ENCODE results near the gene RHOBTB3.

RHOBTB3 gene

DNA sequence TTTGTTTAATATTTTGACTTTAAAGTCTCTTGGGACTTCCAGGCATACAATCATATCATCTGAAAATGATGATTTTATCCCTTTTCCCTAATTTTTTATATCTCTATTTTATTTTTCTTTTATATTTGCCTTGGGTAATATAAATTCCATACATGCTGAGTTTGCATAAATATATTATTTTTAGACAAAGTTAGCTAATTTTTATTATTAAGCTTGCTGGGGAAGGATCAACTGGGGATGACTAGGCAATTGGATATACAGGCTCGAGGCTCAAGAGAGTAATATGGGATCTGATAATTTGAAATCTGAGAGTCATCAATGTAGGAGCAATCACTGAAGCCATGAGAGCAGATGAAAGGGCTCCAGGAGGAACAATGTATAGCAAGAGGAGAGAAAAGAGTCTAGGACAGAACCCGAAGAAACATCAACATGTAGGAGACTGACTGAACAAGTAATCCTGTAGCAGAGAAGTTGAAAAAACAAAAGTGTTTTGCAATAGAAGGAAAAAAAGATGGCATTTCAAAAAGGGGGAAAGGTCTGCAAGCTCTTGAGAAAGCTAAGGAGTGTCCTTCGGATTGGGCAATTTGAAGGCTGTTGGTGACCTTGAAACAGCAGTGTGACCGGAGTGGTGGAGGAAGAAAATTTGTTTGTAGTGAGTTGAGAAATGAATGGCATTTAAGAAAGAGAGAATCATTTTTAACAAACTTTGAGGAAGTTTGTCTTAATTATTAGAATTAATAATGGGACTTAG lies 17.0 kb upstream of the RHOBTB3 start:
- TF ChIP-seq, protein P1, sequence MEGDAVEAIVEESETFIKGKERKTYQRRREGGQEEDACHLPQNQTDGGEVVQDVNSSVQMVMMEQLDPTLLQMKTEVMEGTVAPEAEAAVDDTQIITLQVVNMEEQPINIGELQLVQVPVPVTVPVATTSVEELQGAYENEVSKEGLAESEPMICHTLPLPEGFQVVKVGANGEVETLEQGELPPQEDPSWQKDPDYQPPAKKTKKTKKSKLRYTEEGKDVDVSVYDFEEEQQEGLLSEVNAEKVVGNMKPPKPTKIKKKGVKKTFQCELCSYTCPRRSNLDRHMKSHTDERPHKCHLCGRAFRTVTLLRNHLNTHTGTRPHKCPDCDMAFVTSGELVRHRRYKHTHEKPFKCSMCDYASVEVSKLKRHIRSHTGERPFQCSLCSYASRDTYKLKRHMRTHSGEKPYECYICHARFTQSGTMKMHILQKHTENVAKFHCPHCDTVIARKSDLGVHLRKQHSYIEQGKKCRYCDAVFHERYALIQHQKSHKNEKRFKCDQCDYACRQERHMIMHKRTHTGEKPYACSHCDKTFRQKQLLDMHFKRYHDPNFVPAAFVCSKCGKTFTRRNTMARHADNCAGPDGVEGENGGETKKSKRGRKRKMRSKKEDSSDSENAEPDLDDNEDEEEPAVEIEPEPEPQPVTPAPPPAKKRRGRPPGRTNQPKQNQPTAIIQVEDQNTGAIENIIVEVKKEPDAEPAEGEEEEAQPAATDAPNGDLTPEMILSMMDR (IDR thresholded peaks at IDR 0.05; ENCODE audit: insufficient read depth, low read length, missing control alignments): no peak
- DNase-seq (ENCODE audit: low read depth, low spot score): no peak
- no peak overlapping the region for H3K4me3 ChIP-seq (ENCODE audit: low read depth, low read length)
- ChIA-PET CTCF (interaction anchor here (1.2 kb wide), 1 partner anchor 50 kb away, joined by 3 read pairs; no protein-coding TSS in a partner anchor), POLR2A (no interaction called here)

DNA sequence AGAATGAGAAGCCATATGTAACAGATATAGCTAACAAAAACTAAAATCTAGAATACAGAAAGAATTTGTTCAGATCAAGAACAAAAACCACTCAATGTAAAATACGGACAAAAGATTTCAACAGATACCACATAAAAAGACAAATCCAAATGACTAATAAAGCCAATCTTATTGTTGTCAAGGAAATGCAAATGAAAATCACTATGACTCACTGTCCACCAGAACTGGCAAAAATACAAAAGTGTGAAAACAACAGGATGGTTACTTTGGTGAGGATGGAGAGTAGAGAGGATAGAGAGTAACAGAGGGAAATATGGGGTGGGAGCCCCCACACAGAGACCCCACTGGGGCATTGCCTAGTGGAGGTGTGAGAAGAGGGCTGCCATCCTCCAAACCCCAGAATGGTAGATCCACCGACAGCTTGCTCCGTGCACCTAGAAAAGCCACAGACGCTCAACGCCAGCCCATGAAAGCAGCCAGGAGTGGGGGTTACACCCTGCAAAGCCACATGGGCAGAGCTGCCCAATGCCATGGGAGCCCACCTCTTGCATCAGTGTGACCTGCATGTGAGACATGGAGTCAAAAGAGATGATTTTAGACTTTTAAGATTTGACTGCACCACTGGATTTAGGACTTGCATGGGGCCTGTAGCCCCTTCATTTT lies 15.2 kb upstream of the RHOBTB3 start:
- TF ChIP-seq, protein P1 (IDR thresholded peaks at IDR 0.05; ENCODE audit: insufficient read depth, low read length, missing control alignments): no peak
- POLR2A ChIA-PET: no interaction called here
- no peak for DNase-seq (ENCODE audit: low read depth, low spot score)
- no peak overlapping the region for H3K4me3 ChIP-seq (ENCODE audit: low read depth, low read length)
- CTCF ChIA-PET: no interaction called here

DNA sequence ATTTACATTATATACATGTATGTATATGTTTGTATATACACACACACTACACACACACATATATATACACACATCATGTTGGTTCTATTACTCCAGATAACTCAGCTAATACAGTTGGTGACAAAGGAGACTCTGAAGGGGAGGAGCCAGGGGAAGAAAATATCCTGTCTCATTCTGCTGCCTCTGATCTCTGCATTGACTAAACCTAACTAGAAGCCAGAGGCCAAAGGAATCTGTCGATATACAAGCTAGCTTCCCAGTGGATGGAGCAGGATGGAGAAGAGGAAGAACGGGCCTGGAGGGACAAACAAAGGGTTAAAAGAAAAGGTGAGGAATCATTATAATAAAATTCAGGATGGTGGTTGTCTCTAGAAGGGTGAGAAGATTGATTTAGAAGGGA lies 13.7 kb upstream of the RHOBTB3 start:
- ChIA-PET CTCF (interaction anchor here (0.7 to 1.4 kb wide), 2 partner anchors 53 to 129 kb away, joined by 3 to 4 read pairs; no protein-coding TSS in a partner anchor), POLR2A (no interaction called here)
- H3K4me3 ChIP-seq (ENCODE audit: low read depth, low read length): no peak overlapping the region
- DNase-seq (ENCODE audit: low read depth, low spot score): no peak
- TF ChIP-seq, protein P1 (IDR thresholded peaks at IDR 0.05; ENCODE audit: insufficient read depth, low read length, missing control alignments): no peak

DNA sequence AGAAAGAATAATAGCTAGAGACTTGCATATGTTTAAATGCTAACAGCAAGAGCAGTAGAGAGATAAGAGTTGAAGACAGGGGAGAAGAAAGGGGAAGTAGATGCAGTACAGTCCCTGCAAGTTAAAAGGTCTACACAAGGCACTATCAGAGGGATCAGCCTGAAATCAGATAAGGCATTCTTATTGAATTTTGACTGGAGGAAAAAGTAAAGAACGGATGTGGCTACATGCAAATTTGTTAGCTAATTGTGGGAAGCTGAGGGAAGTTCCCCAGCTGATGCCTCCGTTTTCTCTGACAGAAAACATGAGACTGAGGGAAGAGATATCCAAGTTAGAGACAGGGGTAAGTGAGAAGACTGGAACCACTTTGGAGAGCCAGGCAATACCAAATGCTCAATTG lies 12.9 kb upstream of the RHOBTB3 start:
- TF ChIP-seq, protein P1 (IDR thresholded peaks at IDR 0.05; ENCODE audit: insufficient read depth, low read length, missing control alignments): no peak
- CTCF ChIA-PET: interaction anchor here (1.4 kb wide), 1 partner anchor 54 kb away, joined by 4 read pairs; no protein-coding TSS in a partner anchor

DNA sequence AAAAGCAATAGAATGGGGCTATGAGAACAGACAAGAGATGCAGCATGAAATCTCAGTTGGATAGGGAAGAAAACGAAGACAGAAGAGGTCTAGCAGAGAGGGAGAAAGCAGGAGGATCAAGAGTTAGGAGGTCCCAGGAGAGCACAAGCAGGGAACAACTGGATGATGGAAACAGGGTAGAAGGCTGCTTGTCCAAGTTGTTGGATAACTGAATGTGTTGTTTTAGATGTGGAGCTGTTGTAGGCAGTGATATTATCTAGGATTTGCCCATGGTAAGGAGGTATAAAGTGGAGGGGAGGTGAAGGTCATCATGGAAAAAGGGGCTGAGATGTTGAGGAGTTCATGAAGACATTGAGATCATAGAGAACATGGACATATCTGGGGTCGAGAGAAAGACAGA lies 12.4 kb upstream of the RHOBTB3 start:
- TF ChIP-seq, protein P1 (IDR thresholded peaks at IDR 0.05; ENCODE audit: insufficient read depth, low read length, missing control alignments): no peak
- POLR2A ChIA-PET: no interaction called here
- no peak for DNase-seq (ENCODE audit: low read depth, low spot score)
- CTCF ChIA-PET: no interaction called here
- H3K4me3 ChIP-seq (ENCODE audit: low read depth, low read length): no peak overlapping the region

More for the DNA sequence above, 12.9 kb upstream of the RHOBTB3 start:
- DNase-seq (ENCODE audit: low read depth, low spot score): no peak
- H3K4me3 ChIP-seq (ENCODE audit: low read depth, low read length): no peak overlapping the region
- POLR2A ChIA-PET: no interaction called here

DNA sequence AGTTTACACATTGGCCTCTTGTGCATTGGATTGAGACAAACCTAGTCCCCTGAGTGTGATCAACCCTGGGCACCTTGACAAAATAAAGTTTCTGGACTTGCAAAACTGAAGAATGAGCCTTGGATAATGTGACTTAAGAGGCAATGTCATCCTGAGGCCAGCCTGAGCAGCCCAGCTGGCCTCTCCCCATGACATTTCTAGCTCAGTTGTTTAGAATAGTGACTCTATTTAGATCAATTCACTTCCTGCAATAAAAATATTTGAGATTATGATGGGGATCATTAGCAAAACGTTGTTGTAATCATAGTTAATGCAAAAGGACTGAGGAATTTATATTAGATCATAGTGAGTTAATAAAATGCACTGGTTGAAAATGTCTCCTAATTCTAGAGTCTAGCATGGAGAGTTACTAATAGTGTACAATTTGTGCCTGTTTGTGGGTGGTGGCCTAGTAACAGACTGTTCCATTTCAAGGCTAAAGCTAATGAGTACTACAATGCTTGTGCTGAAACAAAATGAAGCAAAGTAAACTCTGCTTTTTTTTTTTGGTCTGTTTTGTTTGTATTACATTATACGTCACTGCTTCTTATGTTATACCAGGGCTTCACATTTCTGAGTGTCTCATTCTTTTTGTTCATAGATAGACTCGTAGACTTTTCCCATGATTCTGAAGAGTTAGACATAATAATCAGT lies 10.9 kb upstream of the RHOBTB3 start:
- H3K4me3 ChIP-seq (ENCODE audit: low read depth, low read length): no peak overlapping the region
- ChIA-PET POLR2A (no interaction called here), CTCF (interaction anchor here (1.6 to 2.4 kb wide), 3 partner anchors 56 to 73 kb away, joined by 3 to 7 read pairs (median 6); partner anchors contain the start of gene RFESD)
- TF ChIP-seq, protein P1 (IDR thresholded peaks at IDR 0.05; ENCODE audit: insufficient read depth, low read length, missing control alignments): no peak
- DNase-seq (ENCODE audit: low read depth, low spot score): no peak

Measured in AG04449 (cell line).